ENCODE data around the gene OR1F1. TPM values are rescaled to one million over a fixed set of nuclear protein-coding genes. Genes with fewer than 3 reads are reported as not detected.

OR1F1 gene
- total RNA-seq, 1 donor from 2014 or later = not detected

DNA sequence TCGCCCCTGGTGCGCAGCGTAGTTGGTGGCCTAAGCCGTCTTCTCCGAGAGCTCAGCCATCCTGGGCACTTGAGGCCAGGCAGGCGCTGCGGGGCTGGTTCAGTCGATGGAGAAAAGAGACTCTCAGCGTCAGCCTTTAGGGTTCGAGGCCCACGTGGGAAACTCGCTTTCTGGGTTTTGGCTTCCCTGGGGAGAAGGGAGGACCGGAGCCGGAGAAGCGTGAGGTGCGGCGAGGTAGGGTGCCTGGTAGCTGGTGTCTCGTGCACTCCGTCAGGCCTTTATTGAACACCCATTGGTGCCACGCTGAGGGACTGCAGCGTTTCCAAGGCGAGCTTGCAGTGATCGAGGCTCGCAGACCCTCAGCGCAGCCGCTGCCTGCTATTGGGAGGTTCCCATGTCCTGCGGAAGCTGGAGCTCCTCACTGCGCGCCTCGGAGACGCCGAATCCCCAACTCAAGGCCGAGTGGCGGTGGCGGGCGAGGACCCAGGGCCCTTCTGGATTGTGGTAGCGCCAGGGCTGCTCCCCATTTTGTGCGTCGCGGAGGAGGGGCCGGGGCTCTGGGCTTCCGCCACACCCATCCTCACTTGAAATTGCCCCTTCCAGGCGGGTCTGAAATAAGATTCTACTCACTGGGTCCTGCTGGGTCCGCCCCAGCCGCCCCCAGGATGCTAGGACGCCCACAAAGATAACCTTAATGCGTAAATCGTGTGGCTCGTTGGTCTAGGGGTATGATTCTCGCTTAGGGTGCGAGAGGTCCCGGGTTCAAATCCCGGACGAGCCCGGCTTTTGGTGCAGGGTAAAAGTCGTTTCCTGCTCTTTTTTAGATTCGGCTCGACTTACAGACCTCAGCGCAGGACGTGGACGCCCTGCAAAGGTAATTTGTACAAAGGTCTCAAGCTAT is 1.2 kb downstream of the OR1F1 start:
- peak overlapping the region; percentile 98 for H2AFZ ChIP-seq (replicated peaks)
- no peak overlapping the region for H3K27ac Mint-ChIP-seq
- peak; percentile 75 for DNase-seq (ENCODE audit: low spot score)
- H3K36me3 ChIP-seq = no peaks in the 10 kb centered on the region
- TF ChIP-seq EZH2 (IDR thresholded peaks at IDR 0.05) = peak; percentile 43
- TF ChIP-seq, protein P1, sequence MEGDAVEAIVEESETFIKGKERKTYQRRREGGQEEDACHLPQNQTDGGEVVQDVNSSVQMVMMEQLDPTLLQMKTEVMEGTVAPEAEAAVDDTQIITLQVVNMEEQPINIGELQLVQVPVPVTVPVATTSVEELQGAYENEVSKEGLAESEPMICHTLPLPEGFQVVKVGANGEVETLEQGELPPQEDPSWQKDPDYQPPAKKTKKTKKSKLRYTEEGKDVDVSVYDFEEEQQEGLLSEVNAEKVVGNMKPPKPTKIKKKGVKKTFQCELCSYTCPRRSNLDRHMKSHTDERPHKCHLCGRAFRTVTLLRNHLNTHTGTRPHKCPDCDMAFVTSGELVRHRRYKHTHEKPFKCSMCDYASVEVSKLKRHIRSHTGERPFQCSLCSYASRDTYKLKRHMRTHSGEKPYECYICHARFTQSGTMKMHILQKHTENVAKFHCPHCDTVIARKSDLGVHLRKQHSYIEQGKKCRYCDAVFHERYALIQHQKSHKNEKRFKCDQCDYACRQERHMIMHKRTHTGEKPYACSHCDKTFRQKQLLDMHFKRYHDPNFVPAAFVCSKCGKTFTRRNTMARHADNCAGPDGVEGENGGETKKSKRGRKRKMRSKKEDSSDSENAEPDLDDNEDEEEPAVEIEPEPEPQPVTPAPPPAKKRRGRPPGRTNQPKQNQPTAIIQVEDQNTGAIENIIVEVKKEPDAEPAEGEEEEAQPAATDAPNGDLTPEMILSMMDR (IDR thresholded peaks at IDR 0.05) = no peak
- H3K4me1 ChIP-seq = no peaks in the 10 kb centered on the region
- H3K27me3 Mint-ChIP-seq (ENCODE audit: insufficient read depth, low read depth) = peaks cover 50% of the 10 kb centered on the region
- H3K4me2 ChIP-seq = peak overlapping the region; percentile 92
- H3F3A ChIP-seq (ENCODE audit: low read depth) = peaks cover 38% of the 10 kb centered on the region
- H3K27ac ChIP-seq = no peak overlapping the region
- H3K79me2 ChIP-seq (ENCODE audit: low read depth) = no peaks in the 10 kb centered on the region
- H3K27me3 ChIP-seq = peaks cover 95% of the 10 kb centered on the region
- H3K9me3 Mint-ChIP-seq = peaks cover 11% of the 10 kb centered on the region
- H3K9me3 ChIP-seq (ENCODE audit: low read depth) = no peaks in the 10 kb centered on the region
- no peaks in the 10 kb centered on the region for H3K36me3 Mint-ChIP-seq
- H4K20me1 ChIP-seq (ENCODE audit: low read depth) = peaks cover 17% of the 10 kb centered on the region
- H3K4me3 ChIP-seq = peak overlapping the region; percentile 75
- H3K9ac ChIP-seq = no peak overlapping the region
- peaks cover 26% of the 10 kb centered on the region for H3K4me1 Mint-ChIP-seq
- peak overlapping the region; percentile 97 for H3K4me3 Mint-ChIP-seq

DNA sequence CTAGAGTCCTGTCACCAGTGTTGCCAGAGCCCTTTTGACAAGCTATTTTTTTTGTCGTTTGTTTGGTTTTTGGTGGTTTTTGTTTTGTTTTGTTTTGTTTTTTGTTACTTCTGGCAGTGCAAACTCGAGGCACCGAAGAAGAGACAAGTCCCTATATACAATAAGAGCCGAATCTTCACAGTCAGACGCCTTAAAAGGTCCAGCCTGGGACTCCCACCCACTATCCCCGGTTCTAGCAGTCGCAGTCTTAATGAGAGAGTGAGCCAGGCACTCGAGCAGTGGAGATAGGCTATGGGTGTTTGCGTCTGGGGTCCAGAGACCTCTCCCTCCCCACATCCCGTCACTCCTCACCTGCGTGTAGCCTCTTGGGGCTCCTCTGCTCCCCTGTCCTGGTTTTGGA is 1.9 kb downstream of the OR1F1 start:
- no peak overlapping the region for H3K27ac ChIP-seq
- H3F3A ChIP-seq (ENCODE audit: low read depth) = peaks cover 33% of the 10 kb centered on the region
- H3K4me3 ChIP-seq = peak overlapping the region; percentile 75
- Mint-ChIP-seq H3K9me3 (peaks cover 11% of the 10 kb centered on the region), H3K4me1 (peaks cover 23% of the 10 kb centered on the region), H3K27me3 (ENCODE audit: insufficient read depth, low read depth) (peaks cover 49% of the 10 kb centered on the region), H3K36me3 (no peaks in the 10 kb centered on the region), H3K27ac (no peak overlapping the region), H3K4me3 (peak overlapping the region; percentile 97)
- no peaks in the 10 kb centered on the region for H3K36me3 ChIP-seq
- no peaks in the 10 kb centered on the region for H3K79me2 ChIP-seq (ENCODE audit: low read depth)
- no peaks in the 10 kb centered on the region for H3K4me1 ChIP-seq
- TF ChIP-seq EZH2 (IDR thresholded peaks at IDR 0.05) (peak; percentile 25), EZH2phosphoT487 (IDR thresholded peaks at IDR 0.05) (no peak)
- TF ChIP-seq, protein P1 (IDR thresholded peaks at IDR 0.05) = no peak
- DNase-seq (ENCODE audit: low spot score) = peak; percentile 38
- peaks cover 17% of the 10 kb centered on the region for H4K20me1 ChIP-seq (ENCODE audit: low read depth)
- H3K9ac ChIP-seq = no peak overlapping the region
- peaks cover 93% of the 10 kb centered on the region for H3K27me3 ChIP-seq
- H3K9me3 ChIP-seq (ENCODE audit: low read depth) = no peaks in the 10 kb centered on the region
- no peak overlapping the region for H2AFZ ChIP-seq (replicated peaks)
- peak overlapping the region; percentile 92 for H3K4me2 ChIP-seq

DNA sequence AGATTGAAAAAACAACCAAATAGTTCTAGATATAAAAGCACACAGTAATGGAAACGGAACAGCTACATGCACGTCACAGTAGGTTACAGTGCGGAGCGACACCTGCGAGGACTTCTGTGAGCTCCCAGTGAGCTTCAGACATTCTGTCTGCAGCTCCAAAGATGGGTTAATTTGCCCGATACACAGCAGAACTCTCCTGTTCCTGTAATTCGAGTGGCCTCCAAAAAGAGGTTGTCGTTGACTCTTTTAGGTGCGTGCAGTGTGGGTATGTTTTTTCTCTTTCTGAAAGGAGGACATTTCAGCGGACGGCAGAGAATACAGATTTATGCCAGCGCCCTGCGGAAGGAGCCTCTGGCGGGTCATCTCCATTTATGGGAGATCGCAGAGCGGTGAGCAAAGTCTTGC is 2.9 kb downstream of the OR1F1 start:
- H3K4me3 Mint-ChIP-seq = peak overlapping the region; percentile 97
- Histone ChIP-seq H3F3A (ENCODE audit: low read depth) (peaks cover 33% of the 10 kb centered on the region), H4K20me1 (ENCODE audit: low read depth) (peaks cover 17% of the 10 kb centered on the region), H3K9ac (no peak overlapping the region), H2AFZ (replicated peaks) (no peak overlapping the region), H3K4me1 (no peaks in the 10 kb centered on the region), H3K27ac (no peak overlapping the region), H3K4me3 (peak overlapping the region; percentile 75), H3K36me3 (no peaks in the 10 kb centered on the region), H3K4me2 (peak overlapping the region; percentile 81), H3K27me3 (peaks cover 87% of the 10 kb centered on the region), H3K79me2 (ENCODE audit: low read depth) (no peaks in the 10 kb centered on the region), H3K9me3 (ENCODE audit: low read depth) (no peaks in the 10 kb centered on the region)
- DNase-seq (ENCODE audit: low spot score) = peak; percentile 32
- no peak overlapping the region for H3K27ac Mint-ChIP-seq
- peaks cover 23% of the 10 kb centered on the region for H3K4me1 Mint-ChIP-seq
- peaks cover 51% of the 10 kb centered on the region for H3K27me3 Mint-ChIP-seq (ENCODE audit: insufficient read depth, low read depth)
- H3K36me3 Mint-ChIP-seq = no peaks in the 10 kb centered on the region
- peaks cover 11% of the 10 kb centered on the region for H3K9me3 Mint-ChIP-seq
- TF ChIP-seq, protein P1 (IDR thresholded peaks at IDR 0.05) = no peak
- TF ChIP-seq EZH2phosphoT487 (IDR thresholded peaks at IDR 0.05) (no peak), EZH2 (IDR thresholded peaks at IDR 0.05) (no peak)
